HG02571 (cell line): ENCODE results near the gene RTP3.

ENCODE experiments used
- ATAC-seq: cut with Tn5 transposase; IDR thresholded peaks from one replicate; pipeline ENCODE4 v1.9.1; 2021; ENCODE audit warnings: mild to moderate bottlenecking, moderate library complexity; ENCODE audit not compliant: unreplicated experiment

RTP3 gene

GRCh38 chr3:46497556-46498265 is at the start of gene RTP3:
TSS of gene RTP3 (plus strand) at chr3:46497976. CDS start at chr3:46498063, 87 bp downstream.
- ATAC-seq: no peak

- no peak for ATAC-seq
Measured at GRCh38 chr3:46448721-46449120, 49.1 kb upstream of the RTP3 start.

GRCh38 chr3:46449755-46450552 is 47.8 kb upstream of the RTP3 start:
- no peak for ATAC-seq

GRCh38 chr3:46453526-46454208 is 44.1 kb upstream of the RTP3 start:
- no peak for ATAC-seq

GRCh38 chr3:46454209-46454595 is 43.6 kb upstream of the RTP3 start:
- ATAC-seq: no peak

GRCh38 chr3:46454606-46455005 is 43.2 kb upstream of the RTP3 start:
- no peak for ATAC-seq

GRCh38 chr3:46455231-46456115 is 42.3 kb upstream of the RTP3 start:
- no peak for ATAC-seq

GRCh38 chr3:46456118-46456517 is 41.7 kb upstream of the RTP3 start:
- ATAC-seq: no peak

GRCh38 chr3:46460051-46460450 is 37.7 kb upstream of the RTP3 start:
- ATAC-seq: no peak

- ATAC-seq: no peak
Measured at GRCh38 chr3:46462111-46462510, 35.7 kb upstream of the RTP3 start.

- no peak for ATAC-seq
Measured at GRCh38 chr3:46462511-46462910, 35.3 kb upstream of the RTP3 start.

- no peak for ATAC-seq
Measured at GRCh38 chr3:46463120-46463867, 34.5 kb upstream of the RTP3 start.

GRCh38 chr3:46463868-46464241 is 33.9 kb upstream of the RTP3 start:
- ATAC-seq: no peak

GRCh38 chr3:46464326-46465195 is 33.2 kb upstream of the RTP3 start, which contains the start of gene LTF:
TSS of gene LTF (minus strand) at chr3:46464905. CDS start at chr3:46464867, 38 bp downstream.
- ATAC-seq: no peak

- ATAC-seq: no peak
Measured at GRCh38 chr3:46465196-46465520, 32.6 kb upstream of the RTP3 start.

- no peak for ATAC-seq
Measured at GRCh38 chr3:46466273-46466672, 31.5 kb upstream of the RTP3 start.

GRCh38 chr3:46466871-46467403 is 30.8 kb upstream of the RTP3 start:
- no peak for ATAC-seq

GRCh38 chr3:46467562-46467961 is 30.2 kb upstream of the RTP3 start:
- no peak for ATAC-seq
